Measurements from ENCODE around the gene KCNIP1.

GRCh38 chr5:170761048-170761707 is 257.4 kb downstream of the KCNIP1 start:
- no peak for TF ChIP-seq CTCF (IDR thresholded peaks at IDR 0.05; ENCODE audit: insufficient read depth, low read length)
- no peak for TF ChIP-seq GABPA (IDR thresholded peaks at IDR 0.05; ENCODE audit: low read depth)
- TF ChIP-seq POLR2AphosphoS5 (IDR thresholded peaks at IDR 0.05; ENCODE audit: low read depth) = no peak
- TF ChIP-seq REST (IDR thresholded peaks at IDR 0.05; ENCODE audit: insufficient replicate concordance, low read depth) = no peak
- TF ChIP-seq SPI1 (IDR thresholded peaks at IDR 0.05; ENCODE audit: borderline replicate concordance, low read depth) = no peak

Measured in HL-60 (cell line).